ENCODE data around the gene TRMT11.
"Not testable (repeated sequence)": the region's sequence is repeated elsewhere in the genome, so short reads cannot be mapped to it uniquely, and the experiment has no call there.

Gene TRMT11

DNA sequence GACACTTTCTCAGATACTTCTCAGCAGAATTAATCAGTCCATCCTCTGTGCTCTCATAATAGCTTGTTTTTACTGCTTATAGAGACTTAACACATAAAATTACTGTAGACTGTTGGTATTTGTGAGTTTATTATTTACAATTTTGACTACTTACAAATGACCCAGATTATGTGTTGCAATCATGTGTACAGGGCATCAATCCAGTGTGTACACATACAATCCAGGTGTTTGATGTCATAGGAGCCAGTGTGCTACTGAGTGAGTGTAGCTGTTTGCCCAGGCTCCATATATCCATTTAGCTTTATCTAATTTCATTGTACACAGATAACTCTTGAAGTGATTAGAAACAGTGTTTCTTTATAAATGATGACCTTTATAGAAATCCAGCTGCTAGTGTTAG, 31.3 kb downstream of the TRMT11 start:
- Histone ChIP-seq H3K4me1 (ENCODE audit: control insufficient read depth, insufficient read depth, low read length) (no peaks in the 10 kb centered on the region), H3K4me3 (ENCODE audit: low read depth, low read length) (no peak overlapping the region), H3K36me3 (ENCODE audit: control insufficient read depth in 2 of 2, insufficient read depth in 1 of 2, low read length in 2 of 2) (peaks cover 25 to 79% of the 10 kb centered on the region in 2 experiments), H3K27ac (ENCODE audit: extremely low read depth, low read depth, low read length) (no peak overlapping the region), H3K9me3 (ENCODE audit: control insufficient read depth, insufficient read depth, low read depth, low read length) (no peaks in the 10 kb centered on the region)
- ChIA-PET POLR2A (no interaction called here), CTCF (interaction anchor here (0.6 to 1.5 kb wide), 3 partner anchors 26 to 44 kb away, joined by 3 to 4 read pairs (median 3); no protein-coding TSS in a partner anchor)
- no peak for TF ChIP-seq ZNF239 (tag by site-specific recombination; IDR thresholded peaks at IDR 0.05)
- no peak for TF ChIP-seq OSR2 (tag by site-specific recombination; IDR thresholded peaks at IDR 0.05)
- no peak for TF ChIP-seq GLI2 (tag by site-specific recombination; IDR thresholded peaks at IDR 0.05; ENCODE audit: borderline replicate concordance, low read depth)

DNA sequence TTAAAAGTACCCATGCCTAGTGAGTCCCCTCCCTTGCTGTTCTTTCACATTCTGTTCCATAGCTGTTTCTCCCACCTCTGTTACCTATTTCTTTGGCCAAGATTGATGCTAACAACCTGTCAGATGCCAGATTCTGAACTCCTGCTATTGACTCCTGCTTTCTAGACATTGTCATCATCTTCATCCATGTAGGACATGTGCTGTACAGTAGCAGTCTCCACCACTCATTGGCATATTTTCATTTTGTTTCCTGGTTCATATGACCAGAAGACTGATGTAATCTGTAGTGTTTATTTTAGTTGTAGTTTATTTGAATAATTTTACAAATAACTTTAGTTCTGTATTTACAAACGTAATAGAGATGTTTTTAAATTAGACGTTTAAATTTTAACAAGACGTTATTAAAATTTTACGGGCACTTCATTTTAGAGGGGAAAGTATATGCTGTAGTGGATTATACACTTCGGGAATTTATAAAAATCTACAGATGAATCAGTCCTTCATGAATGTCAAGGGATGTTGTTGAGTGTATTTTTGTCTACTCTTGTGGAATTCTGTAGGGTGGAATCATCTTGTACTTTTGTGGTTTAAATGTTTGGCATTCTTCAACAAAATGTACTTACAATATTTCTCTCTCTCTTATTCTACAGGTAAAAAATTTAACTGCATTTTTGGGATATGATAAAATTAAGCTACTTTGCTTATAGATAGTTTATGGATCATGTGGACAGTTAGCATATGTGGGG, 34.1 kb downstream of the TRMT11 start:
- POLR2A ChIA-PET, result interaction anchor here (1.3 kb wide), 1 partner anchor 29 kb away, joined by 5 read pairs; no protein-coding TSS in a partner anchor
- TF ChIP-seq ZNF791 (tag by site-specific recombination; IDR thresholded peaks at IDR 0.05), result peak; percentile 96
- TF ChIP-seq ZNF23 (tag by site-specific recombination; IDR thresholded peaks at IDR 0.05; ENCODE audit: borderline replicate concordance), result no peak
- TF ChIP-seq YY2 (tag by site-specific recombination; IDR thresholded peaks at IDR 0.05), result no peak
- no peaks in the 10 kb centered on the region for H3K4me1 ChIP-seq (ENCODE audit: control insufficient read depth, insufficient read depth, low read length)

DNA sequence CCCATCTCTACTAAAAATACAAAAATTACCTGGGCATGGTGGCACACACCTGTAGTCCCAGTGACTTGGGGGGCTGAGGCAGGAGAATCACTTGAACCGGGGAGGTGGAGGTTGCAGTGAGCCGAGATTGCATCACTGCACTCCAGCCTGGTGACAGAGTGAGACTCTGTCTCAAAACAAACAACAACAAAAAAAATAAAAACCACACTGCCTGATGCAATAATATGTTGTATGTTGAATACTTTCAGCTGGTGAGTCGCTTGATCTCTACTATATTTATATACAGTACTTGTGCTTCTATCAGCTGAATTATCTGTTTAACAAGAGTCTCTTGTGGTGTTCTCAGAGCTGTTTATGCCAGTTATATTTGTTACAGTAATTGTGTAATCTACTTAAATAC, 37.1 kb downstream of the TRMT11 start:
- H3K9me3 ChIP-seq (ENCODE audit: control insufficient read depth, insufficient read depth, low read depth, low read length); H3K4me1 ChIP-seq (ENCODE audit: control insufficient read depth, insufficient read depth, low read length); H3K4me3 ChIP-seq (ENCODE audit: low read depth, low read length); POLR2A ChIA-PET; H3K27ac ChIP-seq (ENCODE audit: extremely low read depth, low read depth, low read length): not testable (repeated sequence)
- CTCF ChIA-PET, result interaction anchor here (0.7 kb wide), 1 partner anchor 1167 kb away, joined by 3 read pairs; no protein-coding TSS in a partner anchor
- TF ChIP-seq ZFP69B (tag by site-specific recombination; IDR thresholded peaks at IDR 0.05) (0 out of 2 replicates have a peak, but pooled peaks have one; percentile 27), ZEB2 (tag by site-specific recombination; IDR thresholded peaks at IDR 0.05) (peak; percentile 70), KLF16 (tag by site-specific recombination; IDR thresholded peaks at IDR 0.05) (peak; percentile 59; the same call in 1 of the 2 replicates), ZBTB17 (tag by site-specific recombination; IDR thresholded peaks at IDR 0.05) (0 out of 2 replicates have a peak, but pooled peaks have one; percentile 15)
- TF ChIP-seq, protein P1, sequence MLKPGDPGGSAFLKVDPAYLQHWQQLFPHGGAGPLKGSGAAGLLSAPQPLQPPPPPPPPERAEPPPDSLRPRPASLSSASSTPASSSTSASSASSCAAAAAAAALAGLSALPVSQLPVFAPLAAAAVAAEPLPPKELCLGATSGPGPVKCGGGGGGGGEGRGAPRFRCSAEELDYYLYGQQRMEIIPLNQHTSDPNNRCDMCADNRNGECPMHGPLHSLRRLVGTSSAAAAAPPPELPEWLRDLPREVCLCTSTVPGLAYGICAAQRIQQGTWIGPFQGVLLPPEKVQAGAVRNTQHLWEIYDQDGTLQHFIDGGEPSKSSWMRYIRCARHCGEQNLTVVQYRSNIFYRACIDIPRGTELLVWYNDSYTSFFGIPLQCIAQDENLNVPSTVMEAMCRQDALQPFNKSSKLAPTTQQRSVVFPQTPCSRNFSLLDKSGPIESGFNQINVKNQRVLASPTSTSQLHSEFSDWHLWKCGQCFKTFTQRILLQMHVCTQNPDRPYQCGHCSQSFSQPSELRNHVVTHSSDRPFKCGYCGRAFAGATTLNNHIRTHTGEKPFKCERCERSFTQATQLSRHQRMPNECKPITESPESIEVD (tag by site-specific recombination; IDR thresholded peaks at IDR 0.05), result peak; percentile 52; the same call in 1 of the 2 replicates
- TF ChIP-seq, protein P2, sequence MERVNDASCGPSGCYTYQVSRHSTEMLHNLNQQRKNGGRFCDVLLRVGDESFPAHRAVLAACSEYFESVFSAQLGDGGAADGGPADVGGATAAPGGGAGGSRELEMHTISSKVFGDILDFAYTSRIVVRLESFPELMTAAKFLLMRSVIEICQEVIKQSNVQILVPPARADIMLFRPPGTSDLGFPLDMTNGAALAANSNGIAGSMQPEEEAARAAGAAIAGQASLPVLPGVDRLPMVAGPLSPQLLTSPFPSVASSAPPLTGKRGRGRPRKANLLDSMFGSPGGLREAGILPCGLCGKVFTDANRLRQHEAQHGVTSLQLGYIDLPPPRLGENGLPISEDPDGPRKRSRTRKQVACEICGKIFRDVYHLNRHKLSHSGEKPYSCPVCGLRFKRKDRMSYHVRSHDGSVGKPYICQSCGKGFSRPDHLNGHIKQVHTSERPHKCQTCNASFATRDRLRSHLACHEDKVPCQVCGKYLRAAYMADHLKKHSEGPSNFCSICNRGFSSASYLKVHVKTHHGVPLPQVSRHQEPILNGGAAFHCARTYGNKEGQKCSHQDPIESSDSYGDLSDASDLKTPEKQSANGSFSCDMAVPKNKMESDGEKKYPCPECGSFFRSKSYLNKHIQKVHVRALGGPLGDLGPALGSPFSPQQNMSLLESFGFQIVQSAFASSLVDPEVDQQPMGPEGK (tag by site-specific recombination; IDR thresholded peaks at IDR 0.05), result 0 out of 2 replicates have a peak, but pooled peaks have one; percentile 10
- H3K36me3 ChIP-seq (ENCODE audit: control insufficient read depth in 2 of 2, insufficient read depth in 1 of 2, low read length in 2 of 2), result peaks cover 30 to 76% of the 10 kb centered on the region in 2 experiments

More for the DNA sequence above, 34.1 kb downstream of the TRMT11 start:
- Histone ChIP-seq H3K27ac (ENCODE audit: extremely low read depth, low read depth, low read length) (no peak overlapping the region), H3K9me3 (ENCODE audit: control insufficient read depth, insufficient read depth, low read depth, low read length) (no peaks in the 10 kb centered on the region), H3K36me3 (ENCODE audit: control insufficient read depth in 2 of 2, insufficient read depth in 1 of 2, low read length in 2 of 2) (peaks cover 19 to 74% of the 10 kb centered on the region in 2 experiments), H3K4me3 (ENCODE audit: low read depth, low read length) (no peak overlapping the region)
- CTCF ChIA-PET, result interaction anchor here (0.7 to 1.1 kb wide), 3 partner anchors 9 to 707 kb away, joined by 3 to 4 read pairs (median 3); no protein-coding TSS in a partner anchor

DNA sequence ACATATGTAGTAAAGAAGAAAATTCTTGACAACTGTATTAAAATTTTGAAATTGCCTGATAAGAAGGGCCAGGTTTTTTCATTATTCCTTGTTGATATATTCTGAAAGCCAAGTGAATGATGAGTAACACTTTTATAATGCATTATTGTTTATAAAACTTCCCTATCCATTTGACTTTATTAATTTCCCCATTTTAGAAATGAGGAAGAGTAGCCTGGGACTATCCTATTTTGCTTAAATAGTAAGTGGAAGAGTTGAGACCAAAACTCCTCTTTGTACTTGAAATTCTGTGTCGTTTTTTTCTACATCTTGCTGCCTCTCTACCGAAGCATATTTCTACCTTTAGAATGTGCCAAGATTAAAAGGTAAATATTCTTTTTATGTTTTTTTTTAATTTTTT, 39.7 kb downstream of the TRMT11 start:
- ChIA-PET CTCF (no interaction called here), POLR2A (no interaction called here)
- no peak overlapping the region for H3K27ac ChIP-seq (ENCODE audit: extremely low read depth, low read depth, low read length)
- no peaks in the 10 kb centered on the region for H3K4me1 ChIP-seq (ENCODE audit: control insufficient read depth, insufficient read depth, low read length)
- H3K4me3 ChIP-seq (ENCODE audit: low read depth, low read length), result no peak overlapping the region
- H3K9me3 ChIP-seq (ENCODE audit: control insufficient read depth, insufficient read depth, low read depth, low read length), result no peaks in the 10 kb centered on the region
- H3K36me3 ChIP-seq (ENCODE audit: control insufficient read depth in 2 of 2, insufficient read depth in 1 of 2, low read length in 2 of 2), result peaks cover 30 to 66% of the 10 kb centered on the region in 2 experiments
- TF ChIP-seq ZXDB (tag by site-specific recombination; IDR thresholded peaks at IDR 0.05) (no peak), ZNF157 (tag by site-specific recombination; IDR thresholded peaks at IDR 0.05) (no peak), ZNF366 (tag by site-specific recombination; conservative IDR thresholded peaks at IDR 0.05) (no peak), ZNF350 (tag by site-specific recombination; IDR thresholded peaks at IDR 0.05) (no peak), ZNF670 (tag by site-specific recombination; IDR thresholded peaks at IDR 0.05; ENCODE audit: low read depth) (no peak), ZNF629 (tag by site-specific recombination; IDR thresholded peaks at IDR 0.05) (no peak), ZNF140 (tag by site-specific recombination; IDR thresholded peaks at IDR 0.05) (no peak)
- TF ChIP-seq, protein P3, sequence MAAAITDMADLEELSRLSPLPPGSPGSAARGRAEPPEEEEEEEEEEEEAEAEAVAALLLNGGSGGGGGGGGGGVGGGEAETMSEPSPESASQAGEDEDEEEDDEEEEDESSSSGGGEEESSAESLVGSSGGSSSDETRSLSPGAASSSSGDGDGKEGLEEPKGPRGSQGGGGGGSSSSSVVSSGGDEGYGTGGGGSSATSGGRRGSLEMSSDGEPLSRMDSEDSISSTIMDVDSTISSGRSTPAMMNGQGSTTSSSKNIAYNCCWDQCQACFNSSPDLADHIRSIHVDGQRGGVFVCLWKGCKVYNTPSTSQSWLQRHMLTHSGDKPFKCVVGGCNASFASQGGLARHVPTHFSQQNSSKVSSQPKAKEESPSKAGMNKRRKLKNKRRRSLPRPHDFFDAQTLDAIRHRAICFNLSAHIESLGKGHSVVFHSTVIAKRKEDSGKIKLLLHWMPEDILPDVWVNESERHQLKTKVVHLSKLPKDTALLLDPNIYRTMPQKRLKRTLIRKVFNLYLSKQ (tag by site-specific recombination; IDR thresholded peaks at IDR 0.05; ENCODE audit: borderline replicate concordance), result no peak
- TF ChIP-seq, protein P4, sequence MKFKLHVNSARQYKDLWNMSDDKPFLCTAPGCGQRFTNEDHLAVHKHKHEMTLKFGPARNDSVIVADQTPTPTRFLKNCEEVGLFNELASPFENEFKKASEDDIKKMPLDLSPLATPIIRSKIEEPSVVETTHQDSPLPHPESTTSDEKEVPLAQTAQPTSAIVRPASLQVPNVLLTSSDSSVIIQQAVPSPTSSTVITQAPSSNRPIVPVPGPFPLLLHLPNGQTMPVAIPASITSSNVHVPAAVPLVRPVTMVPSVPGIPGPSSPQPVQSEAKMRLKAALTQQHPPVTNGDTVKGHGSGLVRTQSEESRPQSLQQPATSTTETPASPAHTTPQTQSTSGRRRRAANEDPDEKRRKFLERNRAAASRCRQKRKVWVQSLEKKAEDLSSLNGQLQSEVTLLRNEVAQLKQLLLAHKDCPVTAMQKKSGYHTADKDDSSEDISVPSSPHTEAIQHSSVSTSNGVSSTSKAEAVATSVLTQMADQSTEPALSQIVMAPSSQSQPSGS (tag by site-specific recombination; IDR thresholded peaks at IDR 0.05; ENCODE audit: low read depth), result no peak
